Left ventricle myocardium inferior (tissue), 1 donor: ENCODE results near the gene MGAT4C. TPM values are rescaled to one million over a fixed set of nuclear protein-coding genes. Genes with fewer than 3 reads are reported as not detected.

Source experiments
- DNase-seq: peaks from one replicate; pipeline ENCODE4 v3.0.0-alpha.2; 2020
- H3K27ac ChIP-seq: fragments of 200-600 bp; replicated peaks from 2 replicates; pipeline ENCODE4 v1.8.0; 2021
- H3K27me3 ChIP-seq: fragments of 200-600 bp; 2 replicates; pipeline ENCODE4 v1.8.0; 2021; ENCODE audit warnings: low read depth
- H3K36me3 ChIP-seq: fragments of 200-600 bp; 2 replicates; pipeline ENCODE4 v1.8.0; 2021
- H3K4me1 ChIP-seq: fragments of 200-600 bp; 2 replicates; pipeline ENCODE4 v1.8.0; 2021
- H3K4me3 ChIP-seq: fragments of 200-600 bp; 2 replicates; pipeline ENCODE4 v1.8.0; 2021; ENCODE audit warnings: mild to moderate bottlenecking, moderate library complexity
- H3K9me3 ChIP-seq: fragments of 200-600 bp; replicated peaks from 2 replicates; pipeline ENCODE4 v1.8.0; 2021
- CTCF ChIP-seq: fragments of 200-600 bp; IDR thresholded peaks from 2 replicates; pipeline ENCODE4 v1.8.0; 2021; ENCODE audit warnings: antibody characterized with exemption, mild to moderate bottlenecking, borderline replicate concordance
- intact Hi-C: fragments of 100-400 bp; cut with micrococcal nuclease; formaldehyde crosslinking; loops from one replicate; pipeline ENCODE4 v1.11.0; 2022
- total RNA-seq: library from RNA; stranded (reverse); fragmentation: NEBNext Ultra II Directional; extraction: Animal tissue kit (Norgen Biotek cat#: 25700); gene quantifications from one replicate; pipeline ENCODE4 v1.2.1, GENCODE V29; 2021
- donor health status: DM: no; HTN: yes; CAD: no; lungs with severe emphysema.

The MGAT4C gene
- total RNA-seq, 1 donor from 2014 or later = 5.4 TPM

GRCh38 chr12:86230516-86231146, 25.6 kb downstream of the MGAT4C start:
- Histone ChIP-seq H3K4me3 (no peak overlapping the region), H3K4me1 (peaks cover 8% of the 10 kb centered on the region), H3K9me3 (peaks cover 10% of the 10 kb centered on the region), H3K36me3 (no peaks in the 10 kb centered on the region), H3K27ac (no peak overlapping the region), H3K27me3 (no peaks in the 10 kb centered on the region)
- DNase-seq = no peak
- intact Hi-C loops = no loop called here
- no peak for TF ChIP-seq CTCF

GRCh38 chr12:86229772-86230171, 26.4 kb downstream of the MGAT4C start:
- Histone ChIP-seq H3K4me1 (peaks cover 8% of the 10 kb centered on the region), H3K36me3 (no peaks in the 10 kb centered on the region), H3K4me3 (no peak overlapping the region), H3K9me3 (peaks cover 18% of the 10 kb centered on the region), H3K27me3 (no peaks in the 10 kb centered on the region), H3K27ac (no peak overlapping the region)
- no peak for TF ChIP-seq CTCF
- DNase-seq = no peak
- intact Hi-C loops = no loop called here

GRCh38 chr12:86228656-86229055, 27.5 kb downstream of the MGAT4C start:
- no peaks in the 10 kb centered on the region for H3K27me3 ChIP-seq
- TF ChIP-seq CTCF = no peak
- H3K9me3 ChIP-seq = peaks cover 20% of the 10 kb centered on the region
- no peak overlapping the region for H3K4me3 ChIP-seq
- intact Hi-C loops = no loop called here
- DNase-seq = no peak
- peaks cover 8% of the 10 kb centered on the region for H3K4me1 ChIP-seq
- no peak overlapping the region for H3K27ac ChIP-seq
- no peaks in the 10 kb centered on the region for H3K36me3 ChIP-seq

- Histone ChIP-seq H3K27me3 (no peaks in the 10 kb centered on the region), H3K4me3 (no peak overlapping the region), H3K4me1 (peaks cover 3% of the 10 kb centered on the region), H3K9me3 (peaks cover 20% of the 10 kb centered on the region), H3K27ac (no peak overlapping the region), H3K36me3 (no peaks in the 10 kb centered on the region)
- DNase-seq = no peak
- intact Hi-C loops = no loop called here
- TF ChIP-seq CTCF = no peak
These were observed 29.7 kb downstream of the MGAT4C start for GRCh38 chr12:86226481-86226880.

- intact Hi-C loops = no loop called here
These were observed 39.6 kb downstream of the MGAT4C start for GRCh38 chr12:86216591-86216990.

More at GRCh38 chr12:86216591-86216990, 39.6 kb downstream of the MGAT4C start:
- Histone ChIP-seq H3K27me3 (no peaks in the 10 kb centered on the region), H3K27ac (no peak overlapping the region), H3K36me3 (no peaks in the 10 kb centered on the region), H3K4me3 (no peak overlapping the region), H3K4me1 (no peaks in the 10 kb centered on the region), H3K9me3 (no peaks in the 10 kb centered on the region)
- TF ChIP-seq CTCF = no peak
- DNase-seq = no peak
